ENCODE measurements around the gene DPP7.
"Not testable (repeated sequence)": the region's sequence is repeated elsewhere in the genome, so short reads cannot be mapped to it uniquely, and the experiment has no call there.

The DPP7 gene

DNA sequence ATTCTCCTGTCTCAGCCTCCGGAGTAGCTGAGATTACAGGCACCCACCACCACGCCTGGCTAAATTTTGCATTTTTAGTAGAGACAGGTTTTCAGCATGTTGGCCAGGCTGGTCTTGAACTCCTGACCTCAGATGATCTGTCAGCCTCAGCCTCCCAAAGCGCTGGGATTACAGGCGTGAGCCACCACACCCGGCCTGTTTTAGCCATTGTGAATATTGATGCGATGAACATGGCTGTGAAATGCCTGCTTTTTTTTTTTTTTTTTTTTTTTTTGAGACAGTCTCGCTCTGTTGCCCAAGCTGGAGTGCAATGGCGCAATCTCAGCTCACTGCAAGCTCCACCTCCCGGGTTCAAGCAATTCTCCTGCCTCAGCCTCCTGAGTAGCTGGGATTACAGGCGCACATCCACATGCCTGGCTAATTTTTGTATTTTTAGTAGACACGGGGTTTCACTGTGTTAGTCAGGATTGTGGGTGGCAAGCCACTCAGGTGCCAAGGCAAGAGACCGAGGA lies 3.6 kb upstream of the DPP7 start:
- H3K27me3 Mint-ChIP-seq; H3K4me1 Mint-ChIP-seq; DNase-seq (ENCODE audit: low spot score in 2 of 2); H3K9me3 Mint-ChIP-seq; ATAC-seq (replicated peaks; ENCODE audit: extremely low read depth, poor library complexity, severe bottlenecking); H3K4me3 Mint-ChIP-seq; H3K27ac Mint-ChIP-seq (ENCODE audit: low read depth); H3K36me3 Mint-ChIP-seq (ENCODE audit: insufficient read depth): not testable (repeated sequence)

GRCh38 chr9:137117269-137117731 lies 2.8 kb upstream of the DPP7 start:
- DNase-seq (ENCODE audit: low spot score in 2 of 2) (no peak), ATAC-seq (replicated peaks; ENCODE audit: extremely low read depth, poor library complexity, severe bottlenecking) (no peak)
- Mint-ChIP-seq H3K27ac (ENCODE audit: low read depth) (no peak overlapping the region), H3K4me1 (peaks cover 5% of the 10 kb centered on the region), H3K27me3 (no peaks in the 10 kb centered on the region), H3K4me3 (no peak overlapping the region), H3K36me3 (ENCODE audit: insufficient read depth) (peaks cover 7% of the 10 kb centered on the region), H3K9me3 (no peaks in the 10 kb centered on the region)

GRCh38 chr9:137116728-137117127 lies 2.2 kb upstream of the DPP7 start:
- Mint-ChIP-seq H3K9me3 (no peaks in the 10 kb centered on the region), H3K36me3 (ENCODE audit: insufficient read depth) (peaks cover 7% of the 10 kb centered on the region), H3K4me3 (no peak overlapping the region), H3K4me1 (no peaks in the 10 kb centered on the region), H3K27ac (ENCODE audit: low read depth) (no peak overlapping the region), H3K27me3 (no peaks in the 10 kb centered on the region)
- no peak for ATAC-seq (replicated peaks; ENCODE audit: extremely low read depth, poor library complexity, severe bottlenecking)
- DNase-seq (ENCODE audit: low spot score in 2 of 2), result no peak

- peaks cover 10% of the 10 kb centered on the region for H3K36me3 Mint-ChIP-seq (ENCODE audit: insufficient read depth)
- no peaks in the 10 kb centered on the region for H3K9me3 Mint-ChIP-seq
- peak overlapping the region; percentile 52 for H3K4me3 Mint-ChIP-seq
- no peaks in the 10 kb centered on the region for H3K27me3 Mint-ChIP-seq
- H3K4me1 Mint-ChIP-seq, result no peaks in the 10 kb centered on the region
- H3K27ac Mint-ChIP-seq (ENCODE audit: low read depth), result no peak overlapping the region
- no peak for ATAC-seq (replicated peaks; ENCODE audit: extremely low read depth, poor library complexity, severe bottlenecking)
- no peak for DNase-seq (ENCODE audit: low spot score in 2 of 2)
These were observed 1.5 kb upstream of the DPP7 start for GRCh38 chr9:137116027-137116507.

GRCh38 chr9:137115394-137116026 lies 977 bp upstream of the DPP7 start:
- DNase-seq (ENCODE audit: low spot score in 2 of 2) (no peak), ATAC-seq (replicated peaks; ENCODE audit: extremely low read depth, poor library complexity, severe bottlenecking) (no peak)
- Mint-ChIP-seq H3K27ac (ENCODE audit: low read depth) (no peak overlapping the region), H3K27me3 (no peaks in the 10 kb centered on the region), H3K4me1 (no peaks in the 10 kb centered on the region), H3K36me3 (ENCODE audit: insufficient read depth) (peaks cover 14% of the 10 kb centered on the region), H3K4me3 (peak overlapping the region; percentile 52), H3K9me3 (no peaks in the 10 kb centered on the region)

GRCh38 chr9:137114220-137114612 lies 317 bp downstream of the DPP7 start:
- Mint-ChIP-seq H3K27me3 (no peaks in the 10 kb centered on the region), H3K4me3 (peak overlapping the region; percentile 67), H3K9me3 (no peaks in the 10 kb centered on the region), H3K36me3 (ENCODE audit: insufficient read depth) (peaks cover 16% of the 10 kb centered on the region), H3K4me1 (no peaks in the 10 kb centered on the region), H3K27ac (ENCODE audit: low read depth) (peak overlapping the region; percentile 51)
- ATAC-seq (replicated peaks; ENCODE audit: extremely low read depth, poor library complexity, severe bottlenecking) (peak; percentile 12), DNase-seq (ENCODE audit: low spot score in 2 of 2) (no peak)

DNA sequence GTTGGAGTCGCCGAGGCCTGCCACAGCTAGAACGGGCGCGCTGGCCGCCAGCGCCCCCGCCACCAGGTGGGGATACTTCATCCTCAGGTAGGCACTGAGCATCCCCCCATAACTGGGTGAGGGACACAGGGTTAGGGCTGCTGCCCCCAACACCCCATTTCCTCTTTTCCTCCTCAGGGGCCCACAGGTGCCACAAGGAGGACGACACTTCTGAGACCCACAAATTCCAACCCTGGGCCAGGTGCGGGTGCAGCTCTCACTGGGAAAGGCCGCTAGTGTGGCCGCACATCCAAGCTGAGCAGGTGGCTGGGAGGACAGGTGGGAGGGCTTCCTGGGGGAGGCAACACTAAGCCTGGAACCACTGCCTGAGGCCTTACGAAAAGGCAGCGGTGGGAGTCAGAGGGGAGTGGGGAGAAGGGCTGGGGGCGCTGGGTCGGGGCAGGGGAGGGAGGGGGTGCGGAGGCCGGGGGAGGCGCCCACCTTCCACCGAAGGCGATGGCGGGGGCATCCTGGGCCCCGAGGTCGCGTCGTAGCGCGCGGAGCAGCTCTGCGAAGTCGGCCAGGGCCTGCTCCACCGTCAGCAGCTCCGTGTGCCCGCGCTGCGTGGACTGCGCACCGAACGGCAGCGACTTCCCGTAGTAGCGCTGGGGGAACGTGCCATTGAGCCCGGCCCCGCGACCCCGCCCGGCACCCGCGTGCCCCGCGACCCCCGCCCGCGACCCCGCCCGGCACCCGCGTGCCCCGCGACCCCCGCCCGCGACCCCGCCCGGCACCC lies 961 bp downstream of the DPP7 start:
- ATAC-seq (replicated peaks; ENCODE audit: extremely low read depth, poor library complexity, severe bottlenecking) (peak; percentile 26), DNase-seq (ENCODE audit: low spot score in 2 of 2) (no peak)
- peaks cover 14% of the 10 kb centered on the region for H3K36me3 Mint-ChIP-seq (ENCODE audit: insufficient read depth)
- no peaks in the 10 kb centered on the region for H3K9me3 Mint-ChIP-seq
- no peaks in the 10 kb centered on the region for H3K27me3 Mint-ChIP-seq
- H3K27ac Mint-ChIP-seq (ENCODE audit: low read depth), result peak overlapping the region; percentile 51
- H3K4me1 Mint-ChIP-seq, result no peaks in the 10 kb centered on the region
- H3K4me3 Mint-ChIP-seq, result peak overlapping the region; percentile 67

- no peak overlapping the region for H3K27ac Mint-ChIP-seq (ENCODE audit: low read depth)
- H3K9me3 Mint-ChIP-seq, result no peaks in the 10 kb centered on the region
- peaks cover 18% of the 10 kb centered on the region for H3K36me3 Mint-ChIP-seq (ENCODE audit: insufficient read depth)
- DNase-seq (ENCODE audit: low spot score in 2 of 2) (no peak), ATAC-seq (replicated peaks; ENCODE audit: extremely low read depth, poor library complexity, severe bottlenecking) (no peak)
- no peaks in the 10 kb centered on the region for H3K27me3 Mint-ChIP-seq
- no peaks in the 10 kb centered on the region for H3K4me1 Mint-ChIP-seq
- H3K4me3 Mint-ChIP-seq, result peak overlapping the region; percentile 67
These were observed 1.8 kb downstream of the DPP7 start for GRCh38 chr9:137112564-137113384.

DNA sequence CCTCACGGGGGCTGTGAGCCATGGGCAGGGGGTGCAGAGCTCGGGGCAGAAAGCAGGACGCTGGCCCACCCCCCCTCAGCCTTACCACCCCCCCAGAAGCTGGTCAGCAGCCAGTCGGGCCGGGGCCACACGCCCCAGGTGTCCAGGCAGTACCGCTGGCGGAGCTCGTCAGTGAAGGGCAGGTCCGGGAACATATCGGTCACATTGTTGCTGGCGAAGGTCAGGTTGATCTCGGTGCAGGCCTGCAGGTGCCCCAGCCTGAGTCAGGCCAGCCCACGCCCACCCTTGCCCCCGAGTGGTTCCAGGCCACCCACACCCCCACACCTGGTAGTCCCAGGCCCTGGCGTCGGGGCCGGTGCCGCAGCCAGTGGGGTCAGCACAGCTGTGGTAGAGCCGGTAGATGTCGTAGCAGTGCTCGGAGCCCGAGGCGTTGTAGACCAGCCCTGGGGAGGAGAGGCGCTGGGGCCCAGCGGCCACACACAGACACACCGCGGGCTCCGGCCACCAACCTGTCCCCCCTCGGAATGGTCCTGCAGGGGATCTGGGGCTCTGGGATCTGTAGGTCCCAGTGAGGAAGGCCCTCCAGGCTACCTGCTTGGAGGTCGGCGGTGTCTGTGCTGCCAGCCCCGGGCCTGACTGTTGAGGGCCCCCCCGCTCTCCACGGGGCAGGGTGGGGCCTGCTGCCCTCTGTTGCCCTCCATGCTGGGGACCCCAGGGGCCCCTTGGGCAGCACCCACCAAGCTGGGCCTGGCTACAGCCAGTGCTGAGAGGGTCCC lies 2.6 kb downstream of the DPP7 start:
- Mint-ChIP-seq H3K36me3 (ENCODE audit: insufficient read depth) (peaks cover 20% of the 10 kb centered on the region), H3K4me1 (no peaks in the 10 kb centered on the region), H3K27ac (ENCODE audit: low read depth) (no peak overlapping the region), H3K9me3 (no peaks in the 10 kb centered on the region), H3K27me3 (no peaks in the 10 kb centered on the region), H3K4me3 (no peak overlapping the region)
- no peak for ATAC-seq (replicated peaks; ENCODE audit: extremely low read depth, poor library complexity, severe bottlenecking)
- DNase-seq (ENCODE audit: low spot score in 2 of 2), result no peak

GRCh38 chr9:137110911-137111787 lies 3.4 kb downstream of the DPP7 start:
- no peaks in the 10 kb centered on the region for H3K9me3 Mint-ChIP-seq
- ATAC-seq (replicated peaks; ENCODE audit: extremely low read depth, poor library complexity, severe bottlenecking) (no peak), DNase-seq (ENCODE audit: low spot score in 2 of 2) (no peak)
- H3K27ac Mint-ChIP-seq (ENCODE audit: low read depth), result no peak overlapping the region
- H3K27me3 Mint-ChIP-seq, result no peaks in the 10 kb centered on the region
- peaks cover 22% of the 10 kb centered on the region for H3K36me3 Mint-ChIP-seq (ENCODE audit: insufficient read depth)
- peak overlapping the region; percentile 36 for H3K4me3 Mint-ChIP-seq
- no peaks in the 10 kb centered on the region for H3K4me1 Mint-ChIP-seq

GRCh38 chr9:137110147-137110910 lies 4.2 kb downstream of the DPP7 start:
- H3K4me3 Mint-ChIP-seq, result peak overlapping the region; percentile 36
- H3K36me3 Mint-ChIP-seq (ENCODE audit: insufficient read depth), result peaks cover 26% of the 10 kb centered on the region
- H3K27me3 Mint-ChIP-seq, result no peaks in the 10 kb centered on the region
- no peaks in the 10 kb centered on the region for H3K4me1 Mint-ChIP-seq
- H3K9me3 Mint-ChIP-seq, result no peaks in the 10 kb centered on the region
- no peak for ATAC-seq (replicated peaks; ENCODE audit: extremely low read depth, poor library complexity, severe bottlenecking)
- no peak for DNase-seq (ENCODE audit: low spot score in 2 of 2)
- H3K27ac Mint-ChIP-seq (ENCODE audit: low read depth), result no peak overlapping the region
